H1 (cell line): Measurements from ENCODE around the gene ENPP6. TPM values are rescaled to one million over a fixed set of nuclear protein-coding genes. Genes with fewer than 3 reads are reported as not detected.
A peak's percentile ranks its signal among the peaks of the same experiment; 100 is the strongest.

Source experiments
- CTCF ChIA-PET: fragments of 300-600 bp; sonication (Branson Sonifier 250); formaldehyde crosslinking; loops from one replicate; lab custom pipeline; 2021; ENCODE audit not compliant: partially characterized antibody; lab: Charles Lee
- POLR2A ChIA-PET: fragments of 300-600 bp; sonication (Branson Sonifier 250); formaldehyde crosslinking; loops from one replicate; lab custom pipeline; 2021; ENCODE audit warnings: inconsistent platforms; ENCODE audit not compliant: partially characterized antibody; lab: Charles Lee
- DNase-seq, 2 experiments: peaks; one replicate each; pipeline versions ENCODE4 v3.0.0 to v3.0.0-alpha.2; 2010 to 2022; ENCODE audit warnings: low spot score in 2 of 2, low read depth in 1 of 2, mixed read lengths in 1 of 2
- FAIRE-seq: peaks from 2 replicates; lab custom pipeline; 2011; peaks lifted over from hg19 to GRCh38; lab: Jason Lieb, UNC
- H2AFZ ChIP-seq: 2 replicates; pipeline ENCODE4 v1.8.1; 2012; ENCODE audit warnings: low read length, inconsistent platforms
- H2AK5ac ChIP-seq: 2 replicates; pipeline ENCODE4 v1.6.1; 2013; ENCODE audit warnings: low read depth, low read length
- H2BK120ac ChIP-seq: replicated peaks from 2 replicates; pipeline ENCODE3; 2013; ENCODE audit warnings: low read depth, low read length, inconsistent platforms
- H2BK12ac ChIP-seq: 2 replicates; pipeline ENCODE4 v1.6.1; 2013; ENCODE audit warnings: low read depth, low read length
- H2BK15ac ChIP-seq: 2 replicates; pipeline ENCODE4 v1.6.1; 2013; ENCODE audit warnings: low read length
- H2BK20ac ChIP-seq: 2 replicates; pipeline ENCODE4 v1.6.1; 2013; ENCODE audit warnings: low read length
- H2BK5ac ChIP-seq: 2 replicates; pipeline ENCODE4 v1.6.1; 2013; ENCODE audit warnings: low read depth, low read length
- H3K14ac ChIP-seq: 2 replicates; pipeline ENCODE4 v1.6.1; 2013; ENCODE audit warnings: inconsistent platforms; ENCODE audit not compliant: insufficient read length
- H3K18ac ChIP-seq: 2 replicates; pipeline ENCODE4 v1.6.1; 2013; ENCODE audit warnings: low read length; ENCODE audit errors: extremely low read depth
- H3K23ac ChIP-seq: 2 replicates; pipeline ENCODE4 v1.6.1; 2013; ENCODE audit warnings: inconsistent platforms; ENCODE audit not compliant: insufficient read length
- H3K23me2 ChIP-seq: 2 replicates; pipeline ENCODE4 v1.6.1; 2013; ENCODE audit warnings: low read depth, low read length
- H3K27ac ChIP-seq: 2 replicates; pipeline ENCODE4 v1.6.1; 2011; ENCODE audit warnings: low read depth, low read length, inconsistent platforms
- H3K27me3 ChIP-seq, 4 experiments: replicated peaks in 1 of 4; 1 replicate in 1 of 4; 2 replicates in 3 of 4; pipeline versions ENCODE4 v1.6.1 to v1.8.1; 2011 to 2013; ENCODE audit warnings: low read length in 3 of 4, mild to moderate bottlenecking in 3 of 4, inconsistent platforms in 2 of 4, mixed read lengths in 2 of 4, moderate library complexity in 1 of 4; ENCODE audit not compliant: control insufficient read depth in 3 of 4, insufficient read depth in 3 of 4; ENCODE audit errors: extremely low read depth in 1 of 4
- H3K36me3 ChIP-seq, 4 experiments: 2 replicates each; pipeline versions ENCODE4 v1.6.1 to v1.8.1; 2011 to 2013; ENCODE audit warnings: mild to moderate bottlenecking in 4 of 4, low read length in 3 of 4, moderate library complexity in 2 of 4, control low read depth in 1 of 4, inconsistent platforms in 1 of 4; ENCODE audit not compliant: insufficient read depth in 4 of 4, control insufficient read depth in 2 of 4
- H3K4ac ChIP-seq: replicated peaks from 2 replicates; pipeline ENCODE3; 2013; ENCODE audit warnings: low read length, low read depth, mixed read lengths, inconsistent platforms; ENCODE audit not compliant: insufficient read length
- H3K4me1 ChIP-seq, 4 experiments: replicated peaks in 1 of 4; 1 replicate in 1 of 4; 2 replicates in 3 of 4; pipeline versions ENCODE4 v1.6.1 to v1.8.1; 2011 to 2013; ENCODE audit warnings: low read length in 3 of 4, inconsistent platforms in 2 of 4, mixed read lengths in 1 of 4; ENCODE audit not compliant: insufficient read depth in 4 of 4, control insufficient read depth in 3 of 4
- H3K4me2 ChIP-seq, 2 experiments: 2 replicates each; pipeline versions ENCODE4 v1.6.1 to v1.8.1; 2011 to 2013; ENCODE audit warnings: low read depth in 2 of 2, low read length in 2 of 2, control low read depth in 1 of 2, inconsistent platforms in 1 of 2, mild to moderate bottlenecking in 1 of 2; ENCODE audit not compliant: insufficient read depth in 1 of 2
- H3K4me3 ChIP-seq, 4 experiments: fragments of 200-600, 300-600 bp in 1 of 4; sonication (generic), shearing (Covaris generic), sonication (Bioruptor Twin) in 1 of 4; 2 replicates each; pipeline versions ENCODE4 v1.5.1 to v1.8.1; 2011 to 2016; ENCODE audit warnings: low read length in 4 of 4, low read depth in 3 of 4, control low read depth in 2 of 4, inconsistent platforms in 2 of 4, mild to moderate bottlenecking in 2 of 4, mixed read lengths in 1 of 4, moderate library complexity in 1 of 4; ENCODE audit not compliant: insufficient read depth in 2 of 4; ENCODE audit errors: extremely low read depth in 1 of 4
- H3K56ac ChIP-seq: replicated peaks from 2 replicates; pipeline ENCODE3; 2013; ENCODE audit warnings: low read depth, mild to moderate bottlenecking, mixed read lengths, low read length, inconsistent platforms; ENCODE audit not compliant: insufficient read length
- H3K79me1 ChIP-seq: 2 replicates; pipeline ENCODE4 v1.6.1; 2013; ENCODE audit warnings: low read depth, low read length, control low read depth
- H3K79me2 ChIP-seq, 2 experiments: 2 replicates each; pipeline versions ENCODE4 v1.6.1 to v1.8.1; 2012 to 2013; ENCODE audit warnings: low read length in 2 of 2, mild to moderate bottlenecking in 2 of 2, inconsistent platforms in 1 of 2; ENCODE audit not compliant: insufficient read depth in 2 of 2, control insufficient read depth in 1 of 2
- H3K9ac ChIP-seq, 4 experiments: replicated peaks in 1 of 4; 1 replicate in 1 of 4; 2 replicates in 3 of 4; pipeline versions ENCODE4 v1.6.1 to v1.8.1; 2011 to 2013; ENCODE audit warnings: low read depth in 3 of 4, low read length in 3 of 4, control low read depth in 2 of 4, mild to moderate bottlenecking in 2 of 4, moderate library complexity in 2 of 4, inconsistent platforms in 1 of 4; ENCODE audit errors: extremely low read depth in 1 of 4
- H3K9me3 ChIP-seq, 2 experiments: 2 replicates each; pipeline versions ENCODE4 v1.6.1 to v1.8.1; 2012 to 2013; ENCODE audit warnings: mild to moderate bottlenecking in 2 of 2, moderate library complexity in 2 of 2, control low read depth in 1 of 2, inconsistent platforms in 1 of 2, low read depth in 1 of 2, low read length in 1 of 2, mixed read lengths in 1 of 2; ENCODE audit not compliant: insufficient read depth in 2 of 2
- H4K20me1 ChIP-seq, 2 experiments: replicated peaks in 1 of 2; 2 replicates each; pipeline versions ENCODE3 to v1.8.1; 2011 to 2013; ENCODE audit warnings: inconsistent platforms in 2 of 2, low read length in 2 of 2, mild to moderate bottlenecking in 1 of 2; ENCODE audit not compliant: insufficient read depth in 2 of 2, control insufficient read depth in 1 of 2
- H4K5ac ChIP-seq: 2 replicates; pipeline ENCODE4 v1.6.1; 2013; ENCODE audit warnings: low read length, low read depth, mixed read lengths, inconsistent platforms; ENCODE audit not compliant: insufficient read length
- H4K8ac ChIP-seq: 2 replicates; pipeline ENCODE4 v1.8.0; 2013; ENCODE audit warnings: mild to moderate bottlenecking, moderate library complexity, low read length, inconsistent platforms; ENCODE audit not compliant: insufficient read depth; ENCODE audit errors: extremely low read depth
- H4K91ac ChIP-seq: replicated peaks from 2 replicates; pipeline ENCODE3; 2013; ENCODE audit warnings: low read length, mixed read lengths, inconsistent platforms; ENCODE audit not compliant: insufficient read length
- ATF3 ChIP-seq: IDR thresholded peaks from 2 replicates; pipeline ENCODE4 v1.6.1; 2011; ENCODE audit warnings: low read depth, mild to moderate bottlenecking, low read length; ENCODE audit not compliant: insufficient read depth
- CTBP2 ChIP-seq: IDR thresholded peaks from 2 replicates; pipeline ENCODE4 v1.7.0; 2011; ENCODE audit warnings: borderline replicate concordance, mild to moderate bottlenecking, moderate library complexity, mixed read lengths, low read length; ENCODE audit not compliant: insufficient read depth, insufficient read length
- GABPA ChIP-seq: IDR thresholded peaks from 2 replicates; pipeline ENCODE4 v1.6.1; 2011; ENCODE audit warnings: mild to moderate bottlenecking, low read length, moderate library complexity, borderline replicate concordance; ENCODE audit not compliant: insufficient read depth
- GTF2F1 ChIP-seq: IDR thresholded peaks from 2 replicates; pipeline ENCODE4 v1.6.1; 2012; ENCODE audit warnings: low read depth, low read length, improper control_type of control experiment, borderline replicate concordance
- JUN ChIP-seq: IDR thresholded peaks from 2 replicates; pipeline ENCODE4 v1.6.1; 2011; ENCODE audit warnings: low read depth, mild to moderate bottlenecking, improper control_type of control experiment, low read length
- NRF1 ChIP-seq: IDR thresholded peaks from 2 replicates; pipeline ENCODE4 v1.6.1; 2011; ENCODE audit warnings: mild to moderate bottlenecking, low read depth, low read length, improper control_type of control experiment
- PHF8 ChIP-seq: fragments of 200-600 bp; sonication (generic); conservative IDR thresholded peaks from 2 replicates; pipeline ENCODE4 v1.7.1; 2012; ENCODE audit warnings: low read depth, mild to moderate bottlenecking, inconsistent platforms, low read length, moderate library complexity
- POLR2AphosphoS5 ChIP-seq: IDR thresholded peaks from 2 replicates; pipeline ENCODE4 v1.6.1; 2011; ENCODE audit warnings: low read depth, low read length
- SIX5 ChIP-seq: IDR thresholded peaks from 2 replicates; pipeline ENCODE4 v1.6.1; 2011; ENCODE audit warnings: mild to moderate bottlenecking, low read depth, low read length
- TAF7 ChIP-seq: optimal IDR thresholded peaks from 2 replicates; pipeline ENCODE3; 2011; ENCODE audit warnings: low read depth, mild to moderate bottlenecking, inconsistent platforms, low read length, moderate library complexity, borderline replicate concordance
- WGBS, 2 experiments: shearing (Covaris generic) in 1 of 2; methylation state at CpG; one replicate each; pipeline versions ENCODE4 v1.1.6 to v1.1.7; 2013 to 2015; ENCODE audit warnings: low lambda C conversion rate in 2 of 2, mixed read lengths in 2 of 2, inconsistent platforms in 1 of 2, low coverage in 1 of 2, missing lambda C conversion rate in 1 of 2; ENCODE audit not compliant: insufficient replicate concordance in 2 of 2, insufficient coverage in 1 of 2, insufficient read length in 1 of 2; ENCODE audit errors: extremely low coverage in 1 of 2, missing lambda C conversion rate in 1 of 2; 5-methylcytosine and 5-hydroxymethylcytosine counted together
- polyA plus RNA-seq, 7 experiments: library from polyadenylated mRNA; depleted of rRNA in 3 of 7; stranded (reverse) in 5 of 7; unstranded in 2 of 7; fragments of >200 nt in 5 of 7; fragments of 200-250 nt in 2 of 7; gene quantifications; 1 replicate in 5 of 7; 2 replicates in 1 of 7; 4 replicates in 1 of 7; pipeline versions ENCODE4 v1.2.1 to v1.2.3, GENCODE V29; 2011 to 2013; ENCODE audit warnings: missing spikeins in 2 of 7, mixed read lengths in 2 of 7
- total RNA-seq: library from RNA; stranded (reverse); fragmentation: NEBNext Ultra II Directional; extraction: Animal tissue kit (Norgen Biotek cat#: 25700); gene quantifications from 2 replicates; pipeline ENCODE4 v1.2.1, GENCODE V29; 2021

ENPP6 gene
- total and polyA plus RNA-seq, 2 of the 8 experiments (the other 6 are each of a cell fraction or from before 2014, with no cell fraction given): 0.11 to 0.20 TPM

GRCh38 chr4:184255871-184256642 lies 38.4 kb upstream of the ENPP6 start:
- Histone ChIP-seq H2BK12ac (no peak overlapping the region), H3K79me1 (no peaks in the 10 kb centered on the region), H2BK20ac (no peak overlapping the region), H3K27ac (no peak overlapping the region), H3K9me3 (peaks cover 16% of the 10 kb centered on the region in 2 experiments), H3K4me1 (no peaks in the 10 kb centered on the region), H3K18ac (no peak overlapping the region), H2BK5ac (no peak overlapping the region), H3K4ac (no peak overlapping the region), H3K14ac (no peak overlapping the region), H4K20me1 (no peaks in the 10 kb centered on the region), H2BK15ac (no peak overlapping the region), H4K5ac (no peak overlapping the region), H3K4me2 (no peak overlapping the region), H4K91ac (no peak overlapping the region), H3K9ac (no peak overlapping the region), H3K23me2 (no peaks in the 10 kb centered on the region), H2BK120ac (no peak overlapping the region), H3K4me3 (no peak overlapping the region), H3K23ac (no peak overlapping the region), H3K79me2 (no peaks in the 10 kb centered on the region), H2AFZ (no peak overlapping the region), H2AK5ac (no peak overlapping the region), H3K56ac (no peak overlapping the region), H4K8ac (no peak overlapping the region), H3K27me3 (no peaks in the 10 kb centered on the region), H3K36me3 (peaks cover 0 to 5% (median 0%) of the 10 kb centered on the region in 4 experiments; a peak in 1 of 8 replicates)
- WGBS, 2 experiments: 90% methylated on average over 22 of the region's 22 CpGs; no CpG with 5 or more reads in 1 of the 2 experiments
- ChIA-PET POLR2A (no interaction called here), CTCF (interaction anchor here (0.8 to 5.1 kb wide), 2 partner anchors 8 to 91 kb away, joined by 3 to 37 read pairs; no protein-coding TSS in a partner anchor)
- TF ChIP-seq NRF1: no peak
- no peak for TF ChIP-seq POLR2AphosphoS5
- TF ChIP-seq ATF3: no peak
- TF ChIP-seq SIX5: no peak
- TF ChIP-seq PHF8: no peak
- no peak for TF ChIP-seq GTF2F1
- TF ChIP-seq JUN: no peak
- TF ChIP-seq CTBP2: no peak
- no peak for TF ChIP-seq GABPA
- no peak for TF ChIP-seq TAF7
- DNase-seq: peak in 1 of 2 experiments; percentile 29
- no peak for FAIRE-seq
